ENCODE measurements around the gene TMED1.

Gene TMED1

DNA sequence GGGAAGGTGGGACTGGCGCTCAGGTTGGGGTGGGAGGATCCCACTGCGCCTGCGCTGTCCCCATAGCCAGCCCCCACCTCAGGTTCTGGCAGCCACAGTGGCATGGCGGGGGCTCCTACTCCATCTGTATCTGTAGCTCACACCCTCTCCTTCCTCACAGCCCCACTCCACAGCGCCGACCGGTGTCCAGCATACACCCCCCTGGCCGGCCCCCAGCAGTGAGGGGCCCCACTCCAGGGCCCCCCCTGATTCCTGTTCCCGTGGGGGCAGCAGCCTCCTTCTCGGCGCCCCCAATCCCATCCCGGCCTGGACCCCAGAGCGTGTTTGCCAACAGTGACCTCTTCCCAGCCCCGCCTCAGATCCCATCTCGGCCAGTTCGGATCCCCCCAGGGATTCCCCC, 6.0 kb downstream of the TMED1 start:
- Histone ChIP-seq H3K27me3 (ENCODE audit: control insufficient read depth, low read length) (no peaks in the 10 kb centered on the region), H3K4me1 (ENCODE audit: control insufficient read depth, low read length) (peaks cover under 1% of the 10 kb centered on the region), H3K9me3 (ENCODE audit: control insufficient read depth, insufficient read depth, low read length) (no peaks in the 10 kb centered on the region), H3K79me2 (ENCODE audit: control insufficient read depth, low read length) (no peaks in the 10 kb centered on the region), H4K20me1 (ENCODE audit: control insufficient read depth, insufficient read depth, low read depth, low read length) (peaks cover 2% of the 10 kb centered on the region; the same call in 1 of the 2 replicates), H3K27ac (ENCODE audit: low read depth, low read length) (no peak overlapping the region), H3F3A (ENCODE audit: control insufficient read depth, insufficient read depth) (peaks cover 4% of the 10 kb centered on the region), H3K4me3 (ENCODE audit: low read length) (no peak overlapping the region), H3K4me2 (ENCODE audit: low read length) (no peak overlapping the region), H3K36me3 (ENCODE audit: control insufficient read depth, low read length) (peaks cover 48% of the 10 kb centered on the region), H3K9me2 (replicated peaks; ENCODE audit: control insufficient read depth, low read length) (no peaks in the 10 kb centered on the region)
- TF ChIP-seq, protein P1, sequence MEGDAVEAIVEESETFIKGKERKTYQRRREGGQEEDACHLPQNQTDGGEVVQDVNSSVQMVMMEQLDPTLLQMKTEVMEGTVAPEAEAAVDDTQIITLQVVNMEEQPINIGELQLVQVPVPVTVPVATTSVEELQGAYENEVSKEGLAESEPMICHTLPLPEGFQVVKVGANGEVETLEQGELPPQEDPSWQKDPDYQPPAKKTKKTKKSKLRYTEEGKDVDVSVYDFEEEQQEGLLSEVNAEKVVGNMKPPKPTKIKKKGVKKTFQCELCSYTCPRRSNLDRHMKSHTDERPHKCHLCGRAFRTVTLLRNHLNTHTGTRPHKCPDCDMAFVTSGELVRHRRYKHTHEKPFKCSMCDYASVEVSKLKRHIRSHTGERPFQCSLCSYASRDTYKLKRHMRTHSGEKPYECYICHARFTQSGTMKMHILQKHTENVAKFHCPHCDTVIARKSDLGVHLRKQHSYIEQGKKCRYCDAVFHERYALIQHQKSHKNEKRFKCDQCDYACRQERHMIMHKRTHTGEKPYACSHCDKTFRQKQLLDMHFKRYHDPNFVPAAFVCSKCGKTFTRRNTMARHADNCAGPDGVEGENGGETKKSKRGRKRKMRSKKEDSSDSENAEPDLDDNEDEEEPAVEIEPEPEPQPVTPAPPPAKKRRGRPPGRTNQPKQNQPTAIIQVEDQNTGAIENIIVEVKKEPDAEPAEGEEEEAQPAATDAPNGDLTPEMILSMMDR (IDR thresholded peaks at IDR 0.05; ENCODE audit: low read depth, low read length, poor library complexity, severe bottlenecking): no peak
- TF ChIP-seq EZH2phosphoT487 (IDR thresholded peaks at IDR 0.05; ENCODE audit: borderline replicate concordance, low read length): no peak

DNA sequence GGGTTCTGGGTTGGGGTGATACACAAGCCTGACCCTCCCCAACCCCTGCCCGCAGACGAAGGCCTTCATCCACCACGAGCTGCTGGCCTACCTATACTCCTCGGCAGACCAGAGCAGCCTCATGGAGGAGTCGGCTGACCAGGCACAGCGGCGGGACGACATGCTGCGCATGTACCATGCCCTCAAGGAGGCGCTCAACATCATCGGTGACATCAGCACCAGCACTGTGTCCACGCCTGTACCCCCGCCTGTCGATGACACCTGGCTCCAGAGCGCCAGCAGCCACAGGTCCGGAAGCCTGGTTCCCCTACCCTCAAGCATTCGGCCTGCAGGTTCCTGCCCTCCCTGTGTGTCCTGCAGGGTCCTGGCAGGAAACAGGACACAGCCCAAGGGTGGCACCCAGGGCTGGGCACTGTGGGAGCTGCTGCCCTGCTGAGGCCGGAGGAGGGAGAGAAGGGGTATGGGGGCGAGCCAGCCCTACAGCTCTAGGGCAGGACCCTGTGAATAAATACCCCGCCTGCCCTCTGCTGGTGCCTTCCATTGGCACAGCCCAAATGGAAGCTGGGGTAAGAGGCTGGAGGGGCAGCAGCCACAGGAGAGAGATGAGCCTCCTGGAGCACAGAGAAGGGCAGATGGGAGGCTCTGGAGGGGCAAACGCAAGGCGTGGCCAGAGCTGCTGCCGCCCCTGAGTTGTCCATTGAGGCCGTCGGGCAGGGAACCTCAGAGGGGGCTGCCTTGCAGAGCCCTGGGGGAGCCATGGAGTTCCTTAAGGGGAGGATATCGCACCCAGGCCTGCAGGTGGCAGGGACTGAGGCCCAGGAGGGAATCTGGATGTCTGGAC, 6.8 kb downstream of the TMED1 start:
- Histone ChIP-seq H3K9me3 (ENCODE audit: control insufficient read depth, insufficient read depth, low read length) (no peaks in the 10 kb centered on the region), H3F3A (ENCODE audit: control insufficient read depth, insufficient read depth) (peaks cover 3% of the 10 kb centered on the region), H3K4me1 (ENCODE audit: control insufficient read depth, low read length) (no peaks in the 10 kb centered on the region), H3K79me2 (ENCODE audit: control insufficient read depth, low read length) (no peaks in the 10 kb centered on the region), H3K27ac (ENCODE audit: low read depth, low read length) (no peak overlapping the region), H3K4me2 (ENCODE audit: low read length) (no peak overlapping the region), H3K9me2 (replicated peaks; ENCODE audit: control insufficient read depth, low read length) (no peaks in the 10 kb centered on the region), H4K20me1 (ENCODE audit: control insufficient read depth, insufficient read depth, low read depth, low read length) (no peaks in the 10 kb centered on the region), H3K4me3 (ENCODE audit: low read length) (no peak overlapping the region), H3K27me3 (ENCODE audit: control insufficient read depth, low read length) (no peaks in the 10 kb centered on the region), H3K36me3 (ENCODE audit: control insufficient read depth, low read length) (peaks cover 51% of the 10 kb centered on the region)
- no peak for TF ChIP-seq EZH2phosphoT487 (IDR thresholded peaks at IDR 0.05; ENCODE audit: borderline replicate concordance, low read length)
- TF ChIP-seq, protein P1 (IDR thresholded peaks at IDR 0.05; ENCODE audit: low read depth, low read length, poor library complexity, severe bottlenecking): peak; percentile 34

DNA sequence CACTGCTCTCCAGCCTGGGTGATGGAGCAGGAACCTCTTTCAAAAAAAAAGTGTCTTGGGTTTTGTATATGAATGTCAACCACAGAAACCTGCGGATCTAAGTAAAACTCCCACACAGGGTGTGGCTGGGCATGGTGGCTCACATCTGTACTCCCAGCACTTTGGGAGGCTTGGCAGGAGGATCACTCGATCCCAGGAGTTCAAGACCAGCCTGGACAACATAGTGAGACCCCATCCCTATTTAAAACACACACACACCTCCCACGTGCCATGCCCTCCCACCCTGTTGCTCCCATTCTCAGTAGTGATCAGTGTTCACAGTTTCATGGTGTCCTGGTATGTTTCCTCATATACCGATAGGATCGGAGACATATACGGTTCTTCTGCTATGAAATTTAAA, 9.2 kb downstream of the TMED1 start:
- no peaks in the 10 kb centered on the region for H3K9me3 ChIP-seq (ENCODE audit: control insufficient read depth, insufficient read depth, low read length)
- H3K27ac ChIP-seq (ENCODE audit: low read depth, low read length): no peak overlapping the region
- H3K36me3 ChIP-seq (ENCODE audit: control insufficient read depth, low read length): peaks cover 42% of the 10 kb centered on the region
- H3K4me3 ChIP-seq (ENCODE audit: low read length): no peak overlapping the region
- no peaks in the 10 kb centered on the region for H3K79me2 ChIP-seq (ENCODE audit: control insufficient read depth, low read length)
- no peaks in the 10 kb centered on the region for H3K9me2 ChIP-seq (replicated peaks; ENCODE audit: control insufficient read depth, low read length)
- no peak for TF ChIP-seq EZH2phosphoT487 (IDR thresholded peaks at IDR 0.05; ENCODE audit: borderline replicate concordance, low read length)
- TF ChIP-seq, protein P1 (IDR thresholded peaks at IDR 0.05; ENCODE audit: low read depth, low read length, poor library complexity, severe bottlenecking): no peak
- no peaks in the 10 kb centered on the region for H4K20me1 ChIP-seq (ENCODE audit: control insufficient read depth, insufficient read depth, low read depth, low read length)
- H3K4me1 ChIP-seq (ENCODE audit: control insufficient read depth, low read length): no peaks in the 10 kb centered on the region
- no peaks in the 10 kb centered on the region for H3K27me3 ChIP-seq (ENCODE audit: control insufficient read depth, low read length)
- no peak overlapping the region for H3K4me2 ChIP-seq (ENCODE audit: low read length)
- no peaks in the 10 kb centered on the region for H3F3A ChIP-seq (ENCODE audit: control insufficient read depth, insufficient read depth)
